LoVo (cell line): ENCODE data around the gene ALKBH2.
"Not testable (repeated sequence)": the region's sequence is repeated elsewhere in the genome, so short reads cannot be mapped to it uniquely, and the experiment has no call there.

Experiments used
- DNase-seq: peaks from one replicate; pipeline ENCODE4 v3.0.0-alpha.2; 2016; ENCODE audit warnings: low spot score

ALKBH2 gene

DNA sequence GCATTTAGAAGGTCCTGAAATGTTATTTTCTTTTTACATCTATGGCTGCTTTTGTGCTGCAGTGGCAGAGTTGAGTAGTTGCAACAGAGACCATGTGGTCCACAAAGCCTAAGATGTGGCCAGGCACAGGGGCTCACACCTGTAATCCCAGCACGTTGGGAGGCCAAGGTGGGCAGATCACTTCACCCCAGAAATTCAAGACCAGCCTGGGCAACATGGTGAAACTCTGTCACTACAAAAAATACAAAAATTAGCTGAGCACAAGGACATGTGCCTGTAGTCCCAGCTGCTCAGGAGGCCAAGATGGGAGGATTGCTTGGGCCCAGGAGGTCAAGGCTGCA, 27.4 kb downstream of the ALKBH2 start:
- no peak for DNase-seq

DNA sequence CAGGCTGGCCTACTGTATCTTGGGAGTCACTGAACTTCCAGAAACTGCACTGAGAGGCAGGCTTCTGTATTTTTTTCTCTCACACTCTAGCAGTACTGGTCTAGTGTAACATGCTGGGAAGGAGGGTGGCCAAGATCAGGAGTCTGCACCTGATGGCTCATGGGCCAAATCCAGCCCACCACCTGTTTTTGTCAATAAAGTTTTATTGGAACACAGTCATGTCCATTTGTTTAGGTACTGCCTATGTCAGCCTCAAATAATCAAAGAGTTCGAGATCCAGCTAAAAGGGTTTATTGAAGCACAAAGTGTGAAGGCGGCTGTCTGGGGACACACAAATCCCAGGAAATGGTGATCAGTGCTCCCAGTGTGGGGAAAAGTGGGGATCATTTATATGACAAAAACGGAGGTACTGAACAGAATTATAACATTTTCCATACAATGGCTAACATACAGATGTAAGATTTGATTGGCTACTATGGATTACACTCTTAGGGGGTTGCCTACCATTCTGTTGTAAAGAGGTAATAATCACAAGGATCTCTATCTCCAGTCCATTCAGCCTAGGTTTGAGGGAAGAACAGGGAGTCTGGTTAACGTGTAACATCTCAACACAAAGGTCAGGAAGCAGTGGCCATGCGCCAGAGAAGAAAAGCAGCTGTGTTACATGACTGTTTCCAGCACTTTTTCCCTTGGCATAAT, 28.0 kb downstream of the ALKBH2 start:
- peak; percentile 19 for DNase-seq

DNA sequence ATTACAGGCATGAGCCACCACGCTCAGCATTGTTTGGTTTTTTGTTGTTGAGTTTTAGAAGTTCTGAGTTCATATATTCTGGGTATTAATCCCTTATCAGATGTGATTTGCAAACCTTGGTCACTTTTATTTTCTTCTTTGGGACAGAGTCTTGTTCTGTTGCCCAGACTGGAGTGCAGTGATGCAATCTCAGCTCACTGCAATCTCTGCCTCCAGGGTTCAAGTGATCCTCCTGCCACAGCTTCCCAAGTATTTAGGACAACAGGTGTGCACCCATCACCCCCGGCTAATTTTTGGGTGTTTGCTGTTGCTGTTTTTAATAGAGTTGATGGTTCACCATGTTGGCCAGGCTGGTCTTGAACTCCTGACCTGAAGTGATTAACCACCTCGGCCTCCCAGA, 29.1 kb downstream of the ALKBH2 start:
- DNase-seq: no peak

GRCh38 chr12:109058773-109059172, 34.5 kb downstream of the ALKBH2 start:
- DNase-seq: no peak

DNA sequence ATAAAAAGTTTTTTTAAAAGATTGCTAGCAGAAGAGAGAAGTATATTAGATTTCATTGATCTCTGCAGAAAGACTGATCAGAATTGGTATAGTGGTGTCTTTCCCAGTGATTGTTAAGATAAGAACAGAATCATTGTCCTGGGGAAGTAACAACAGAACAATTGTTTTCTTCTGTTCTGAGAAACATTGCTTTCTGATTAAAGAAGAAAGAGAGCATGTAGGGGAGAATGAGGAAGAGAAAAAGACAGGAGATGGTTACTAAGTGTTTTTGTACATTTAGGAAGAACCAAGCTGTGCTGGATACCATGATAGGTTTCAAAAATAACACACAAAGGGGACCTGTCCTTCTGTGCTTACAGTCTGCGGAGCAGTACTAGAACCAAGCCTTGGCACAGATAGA, 35.9 kb downstream of the ALKBH2 start:
- no peak for DNase-seq

DNA sequence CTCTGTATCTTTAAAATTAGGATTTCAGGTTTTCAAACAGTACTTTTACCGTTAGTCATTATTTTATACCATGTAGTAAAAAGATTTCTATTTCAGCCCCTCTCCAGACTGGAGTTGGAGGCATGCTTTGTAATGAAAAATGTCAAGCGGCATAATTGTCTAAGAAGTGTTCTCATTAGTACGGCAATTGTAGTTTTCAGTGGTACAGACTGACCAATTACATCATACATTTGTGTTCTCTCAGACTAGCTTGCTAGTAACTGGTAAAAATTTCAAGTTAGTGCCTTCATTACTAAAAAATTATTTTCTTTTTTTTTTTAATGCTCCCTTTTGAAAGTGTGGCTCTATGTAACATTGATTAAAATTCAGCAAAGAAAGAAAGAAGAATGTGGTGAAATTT, 36.4 kb downstream of the ALKBH2 start:
- no peak for DNase-seq

- DNase-seq: no peak
Measured at GRCh38 chr12:109054520-109054919, 38.8 kb downstream of the ALKBH2 start.

- not testable (repeated sequence) for DNase-seq
Measured at GRCh38 chr12:109054124-109054513, 39.2 kb downstream of the ALKBH2 start.

DNA sequence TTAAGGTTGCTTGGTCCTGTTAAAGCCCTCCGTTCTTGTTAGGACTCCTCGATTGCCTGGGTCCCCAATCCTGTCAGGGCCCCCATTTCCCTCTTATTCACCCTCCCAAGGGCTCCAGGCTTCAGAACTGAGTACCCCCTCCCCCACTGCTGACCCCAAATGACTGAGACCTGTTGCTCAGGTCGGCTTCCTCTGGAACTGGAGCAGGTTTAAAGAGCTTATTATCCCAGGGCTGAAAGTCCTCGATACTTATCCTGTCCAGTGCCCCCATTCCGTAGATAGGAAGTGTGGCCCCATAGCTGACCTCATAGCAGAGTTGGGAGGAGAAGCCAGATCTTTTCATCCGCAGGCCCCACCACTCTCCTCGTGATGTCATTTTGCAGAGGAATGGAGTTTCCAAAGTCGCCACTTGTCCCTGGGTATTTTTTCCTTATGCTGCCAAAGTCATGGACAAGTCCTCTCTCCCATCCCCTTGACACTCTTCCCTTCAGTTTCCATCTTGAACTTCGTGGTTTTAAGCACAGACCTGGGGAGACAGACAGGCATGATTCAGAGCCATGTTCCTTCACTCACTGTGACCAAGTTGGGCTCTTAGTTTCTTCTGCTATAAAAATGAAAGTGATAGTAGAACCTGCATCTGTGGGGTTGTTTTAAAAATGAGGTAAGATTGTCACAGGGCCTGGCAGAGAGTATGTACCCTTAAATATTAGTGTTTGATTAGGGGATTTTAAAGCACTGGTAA, 39.7 kb downstream of the ALKBH2 start:
- DNase-seq: no peak

DNA sequence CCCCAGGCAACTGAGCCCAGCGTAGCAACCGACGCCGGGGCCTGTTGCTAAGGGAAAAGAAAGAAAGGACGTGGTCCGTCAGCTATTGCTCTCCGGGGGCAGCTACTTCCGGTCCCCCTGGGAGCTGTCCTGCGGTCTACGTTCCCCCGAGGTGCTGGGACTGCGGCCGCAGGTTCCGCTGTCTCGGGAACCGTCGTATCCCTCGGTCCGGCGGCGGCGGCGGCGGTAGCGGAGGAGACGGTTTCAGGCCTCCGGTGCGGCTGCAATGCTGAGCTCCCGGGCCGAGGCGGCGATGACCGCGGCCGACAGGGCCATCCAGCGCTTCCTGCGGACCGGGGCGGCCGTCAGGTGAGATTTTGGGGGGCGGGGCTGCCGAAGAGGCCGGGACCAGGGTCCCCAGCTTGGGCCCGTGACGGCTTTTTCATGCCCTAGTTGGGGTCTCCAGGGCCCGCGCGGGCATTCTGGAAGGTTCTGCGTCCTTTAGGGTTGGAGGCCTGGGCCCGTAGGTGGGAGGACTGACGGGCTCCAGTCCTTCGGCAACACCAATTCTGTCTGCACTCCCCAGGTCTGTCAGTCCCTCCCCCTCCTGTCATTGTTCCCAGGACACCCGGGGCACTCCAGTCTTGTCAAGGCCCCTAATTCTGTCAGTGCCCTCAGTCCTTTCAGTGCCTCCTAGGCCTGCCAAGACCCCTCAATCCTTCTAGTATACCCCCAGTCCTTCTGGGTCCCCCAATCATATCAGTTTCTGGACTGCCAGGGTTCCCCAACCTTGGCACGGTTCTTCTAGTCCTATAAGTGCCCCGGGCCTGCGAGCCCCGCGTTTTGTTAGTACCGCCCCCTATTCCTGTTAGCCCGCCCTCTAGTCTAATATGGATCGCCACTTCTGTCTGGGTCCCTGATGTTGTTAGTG, 40.6 kb downstream of the ALKBH2 start, which contains the start of gene USP30:
Gene USP30, plus strand, starts transcription at position 163 of the 910 bp plus-strand sequence. Its CDS starts 103 bp downstream, at position 266.
- DNase-seq: peak; percentile 93

GRCh38 chr12:109052097-109052413, 41.2 kb downstream of the ALKBH2 start:
- DNase-seq: no peak

DNA sequence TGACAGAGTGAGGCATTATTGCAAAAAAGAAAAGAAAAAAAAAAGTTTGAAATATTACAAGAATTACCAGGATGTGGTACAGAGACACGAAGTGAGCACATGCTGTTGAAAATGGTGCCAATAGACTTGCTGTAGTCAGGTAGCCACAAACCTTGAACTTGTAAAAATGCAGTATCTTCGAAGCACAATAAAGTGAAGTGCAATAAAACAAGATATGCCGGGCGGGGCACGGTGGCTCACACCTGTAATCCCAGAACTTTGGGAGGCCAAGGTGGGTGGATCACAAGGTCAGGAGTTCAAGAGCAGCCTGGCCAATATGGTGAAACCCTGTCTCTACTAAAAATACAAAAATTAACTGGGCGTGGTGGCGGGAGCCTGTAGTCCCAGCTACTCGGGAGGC, 43.5 kb downstream of the ALKBH2 start:
- not testable (repeated sequence) for DNase-seq

- not testable (repeated sequence) for DNase-seq
Measured at GRCh38 chr12:109048706-109049105, 44.6 kb downstream of the ALKBH2 start.

DNA sequence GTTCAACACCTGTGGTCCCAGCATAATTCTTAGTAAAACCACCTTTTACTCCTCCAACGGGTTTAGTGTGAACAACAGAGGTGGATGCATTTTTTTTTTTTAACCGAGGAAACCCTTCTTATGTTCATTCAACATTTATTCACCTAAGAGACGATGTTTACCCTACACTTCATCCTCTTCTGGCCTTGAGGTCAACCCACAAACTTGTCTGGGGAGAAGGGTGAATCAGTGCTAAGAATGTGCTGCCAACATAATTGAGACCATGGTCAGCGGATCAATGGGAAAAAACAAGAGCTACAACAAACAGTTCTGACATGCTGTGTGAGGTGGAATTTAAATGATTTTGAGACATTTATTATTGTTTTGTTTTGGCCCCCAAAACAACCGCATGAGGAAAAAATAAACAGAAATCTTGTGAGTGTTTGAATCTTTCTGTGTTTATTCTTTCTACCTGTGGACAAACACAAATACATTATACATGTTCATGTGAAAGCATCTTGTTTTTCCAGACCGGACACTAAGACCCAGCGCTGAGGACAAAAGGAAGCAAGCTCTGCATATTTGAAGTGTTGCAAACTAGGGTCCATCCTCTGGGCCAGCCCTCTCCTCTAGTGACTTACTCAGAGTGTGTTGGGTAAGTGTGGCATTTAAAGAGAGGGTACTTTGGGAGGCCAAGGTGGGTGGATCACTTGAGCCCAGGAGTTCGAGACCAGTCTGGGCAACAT, 46.0 kb downstream of the ALKBH2 start:
- no peak for DNase-seq

- DNase-seq: no peak
Measured at GRCh38 chr12:109044241-109044640, 49.0 kb downstream of the ALKBH2 start.
